Liver (tissue), 3 donors: ENCODE results near the gene ITGA8.

Experiments
- ATF3 ChIP-seq: IDR thresholded peaks from 2 replicates; pipeline ENCODE4 v1.6.1; 2016; ENCODE audit warnings: antibody characterized with exemption
- CTCF ChIP-seq: fragments of 150-350 bp; IDR thresholded peaks from 2 replicates; pipeline ENCODE4 v1.5.1; 2017; ENCODE audit warnings: improper control_type of control experiment, low read depth, low read length; ENCODE audit not compliant: missing input control
- EGR1 ChIP-seq, 2 donors: IDR thresholded peaks; 2 replicates each; pipeline ENCODE4 v1.6.1; 2016 to 2018; ENCODE audit warnings: antibody characterized with exemption in 2 of 2, low read depth in 2 of 2
- FOXA1 ChIP-seq: IDR thresholded peaks from 2 replicates; pipeline ENCODE4 v1.6.1; 2016; ENCODE audit warnings: antibody characterized with exemption
- HNF4G ChIP-seq: IDR thresholded peaks from 2 replicates; pipeline ENCODE4 v1.6.1; 2016; ENCODE audit warnings: antibody characterized with exemption
- JUND ChIP-seq, 2 donors: IDR thresholded peaks; 2 replicates each; pipeline ENCODE4 v1.6.1; 2016; ENCODE audit warnings: antibody characterized with exemption in 2 of 2
- MAX ChIP-seq: IDR thresholded peaks from 2 replicates; pipeline ENCODE4 v1.6.1; 2016; ENCODE audit warnings: antibody characterized with exemption
- RAD21 ChIP-seq, 2 donors: IDR thresholded peaks; 2 replicates each; pipeline ENCODE4 v1.6.1; 2016; ENCODE audit warnings: antibody characterized with exemption in 2 of 2, mild to moderate bottlenecking in 2 of 2
- REST ChIP-seq: IDR thresholded peaks from 2 replicates; pipeline ENCODE4 v1.6.1; 2016; ENCODE audit warnings: antibody characterized with exemption, mild to moderate bottlenecking
- SP1 ChIP-seq: IDR thresholded peaks from 2 replicates; pipeline ENCODE4 v1.6.1; 2018; ENCODE audit warnings: antibody characterized with exemption, mild to moderate bottlenecking
- YY1 ChIP-seq: IDR thresholded peaks from 2 replicates; pipeline ENCODE4 v1.6.1; 2016; ENCODE audit warnings: antibody characterized with exemption, mild to moderate bottlenecking
- donor health status: healthy.
- donor health status: healthy.

- TF ChIP-seq CTCF: no peak
- TF ChIP-seq ATF3: no peak
- no peak for TF ChIP-seq FOXA1
- TF ChIP-seq JUND (IDR thresholded peaks at IDR 0.05): no peak
- no peak for TF ChIP-seq SP1
- TF ChIP-seq HNF4G: no peak
- no peak for TF ChIP-seq MAX
- no peak for TF ChIP-seq RAD21 (IDR thresholded peaks at IDR 0.05)
- TF ChIP-seq REST: no peak
- no peak for TF ChIP-seq EGR1 (IDR thresholded peaks at IDR 0.05; ENCODE audit: low read depth in 2 of 2)
- no peak for TF ChIP-seq YY1
These were observed 176.9 kb downstream of the ITGA8 start for GRCh38 chr10:15542817-15543216.
